Measurements from ENCODE around the gene GANAB.

GRCh38 chr11:62682518-62682917 lies 36.1 kb upstream of the GANAB start:
- TF ChIP-seq POLR2AphosphoS5 (IDR thresholded peaks at IDR 0.05; ENCODE audit: low read depth, low read length) (no peak), POLR2A (IDR thresholded peaks at IDR 0.05; ENCODE audit: low read depth, low read length) (no peak), TAF1 (IDR thresholded peaks at IDR 0.05; ENCODE audit: low read depth, low read length) (no peak)

Data from GM12891 (cell line).